Left lung (tissue), 10 donors: ENCODE data around the gene ERI3. TPM values are rescaled to one million over a fixed set of nuclear protein-coding genes. Genes with fewer than 3 reads are reported as not detected.

Experiments
- ATAC-seq: fragments of 200-7000 bp; cut with Tn5 transposase; one replicate; pipeline ENCODE4 v1.9.1; 2020; ENCODE audit warnings: moderate library complexity
- DNase-seq, 4 donors: peaks; one replicate each; pipeline ENCODE4 v3.0.0-alpha.2; 2013 to 2020
- H3K27ac ChIP-seq, 2 donors: fragments of 200-600 bp; sonication (generic) in 1 of 2; one replicate each; pipeline versions ENCODE4 v1.5.0 to v1.8.0; 2020 to 2021
- H3K27me3 ChIP-seq, 2 donors: fragments of 200-600 bp; sonication (generic) in 1 of 2; one replicate each; pipeline versions ENCODE4 v1.5.0 to v1.8.0; 2020 to 2021
- H3K36me3 ChIP-seq, 2 donors: fragments of 200-600 bp; sonication (generic) in 1 of 2; one replicate each; pipeline versions ENCODE4 v1.5.0 to v1.8.0; 2020 to 2021
- H3K4me1 ChIP-seq, 2 donors: fragments of 200-600 bp; one replicate each; pipeline ENCODE4 v1.8.0; 2021
- H3K4me3 ChIP-seq, 2 donors: fragments of 200-600 bp; sonication (generic) in 1 of 2; one replicate each; pipeline versions ENCODE4 v1.5.0 to v1.8.0; 2020 to 2021; ENCODE audit warnings: mild to moderate bottlenecking in 1 of 2
- H3K9me3 ChIP-seq, 2 donors: fragments of 200-600 bp; sonication (generic) in 1 of 2; one replicate each; pipeline versions ENCODE4 v1.5.0 to v1.8.0; 2020 to 2021
- intact Hi-C, 2 donors: fragments of 100-400 bp; cut with DNase I; formaldehyde crosslinking; loops; one replicate each; pipeline versions ENCODE4 v1.11.2 to v1.14.2; 2022
- polyA plus RNA-seq, 6 donors: library from polyadenylated mRNA; unstranded; fragments of 120-200 nt; gene quantifications; one replicate each; pipeline ENCODE4 v1.2.1, GENCODE V29; 2013; ENCODE audit not compliant: insufficient read length in 6 of 6
- total RNA-seq, 2 donors: library from RNA; stranded (reverse); fragmentation: NEBNext Ultra II Directional; extraction: Animal tissue kit (Norgen Biotek cat#: 25700); gene quantifications; one replicate each; pipeline ENCODE4 v1.2.1, GENCODE V29; 2021
- TF ChIP-seq, protein P1 (sequence below), 2 donors: fragments of 200-600 bp; sonication (generic) in 1 of 2; IDR thresholded peaks; one replicate each; pipeline versions ENCODE4 v1.5.0 to v1.8.0; 2021; ENCODE audit warnings: antibody characterized with exemption in 2 of 2
- donor health status: DM: no; HTN: yes; CAD: no.
- donor health status: DM: no; HTN: no; CAD: no.

ERI3 gene
- total and polyA plus RNA-seq, 8 donors = 44.5 to 70.7 (median 65.3) TPM

DNA sequence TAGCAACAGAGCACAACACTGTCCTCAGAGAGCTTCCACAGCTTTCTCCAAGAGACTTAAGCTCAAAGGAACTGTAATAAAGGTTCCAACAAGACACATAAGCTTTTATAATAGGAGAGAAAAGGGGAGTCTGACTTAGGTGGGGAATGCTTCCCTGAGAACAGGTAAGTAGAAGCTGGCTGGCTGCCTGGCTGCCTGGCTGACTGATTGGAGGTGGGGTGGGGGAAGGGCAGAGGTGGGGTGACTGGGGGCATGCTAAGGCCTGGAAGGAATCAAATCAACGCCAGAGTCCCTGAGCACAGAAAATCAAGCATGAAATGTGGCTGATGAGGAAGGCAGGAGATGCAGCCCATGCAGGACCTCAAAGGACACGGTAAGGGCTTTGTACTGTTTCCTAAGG, 96.0 kb downstream of the ERI3 start:
- intact Hi-C loops = no loop called here
- H3K4me3 ChIP-seq = no peak overlapping the region
- no peaks in the 10 kb centered on the region for H3K9me3 ChIP-seq
- peaks cover 0 to 4% of the 10 kb centered on the region in 2 donors for H3K36me3 ChIP-seq
- ATAC-seq (no peak), DNase-seq (no peak)
- H3K27me3 ChIP-seq = no peaks in the 10 kb centered on the region
- H3K4me1 ChIP-seq = peaks cover 2 to 35% of the 10 kb centered on the region in 2 donors
- no peak overlapping the region for H3K27ac ChIP-seq
- TF ChIP-seq, protein P1, sequence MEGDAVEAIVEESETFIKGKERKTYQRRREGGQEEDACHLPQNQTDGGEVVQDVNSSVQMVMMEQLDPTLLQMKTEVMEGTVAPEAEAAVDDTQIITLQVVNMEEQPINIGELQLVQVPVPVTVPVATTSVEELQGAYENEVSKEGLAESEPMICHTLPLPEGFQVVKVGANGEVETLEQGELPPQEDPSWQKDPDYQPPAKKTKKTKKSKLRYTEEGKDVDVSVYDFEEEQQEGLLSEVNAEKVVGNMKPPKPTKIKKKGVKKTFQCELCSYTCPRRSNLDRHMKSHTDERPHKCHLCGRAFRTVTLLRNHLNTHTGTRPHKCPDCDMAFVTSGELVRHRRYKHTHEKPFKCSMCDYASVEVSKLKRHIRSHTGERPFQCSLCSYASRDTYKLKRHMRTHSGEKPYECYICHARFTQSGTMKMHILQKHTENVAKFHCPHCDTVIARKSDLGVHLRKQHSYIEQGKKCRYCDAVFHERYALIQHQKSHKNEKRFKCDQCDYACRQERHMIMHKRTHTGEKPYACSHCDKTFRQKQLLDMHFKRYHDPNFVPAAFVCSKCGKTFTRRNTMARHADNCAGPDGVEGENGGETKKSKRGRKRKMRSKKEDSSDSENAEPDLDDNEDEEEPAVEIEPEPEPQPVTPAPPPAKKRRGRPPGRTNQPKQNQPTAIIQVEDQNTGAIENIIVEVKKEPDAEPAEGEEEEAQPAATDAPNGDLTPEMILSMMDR (IDR thresholded peaks at IDR 0.05) = no peak

DNA sequence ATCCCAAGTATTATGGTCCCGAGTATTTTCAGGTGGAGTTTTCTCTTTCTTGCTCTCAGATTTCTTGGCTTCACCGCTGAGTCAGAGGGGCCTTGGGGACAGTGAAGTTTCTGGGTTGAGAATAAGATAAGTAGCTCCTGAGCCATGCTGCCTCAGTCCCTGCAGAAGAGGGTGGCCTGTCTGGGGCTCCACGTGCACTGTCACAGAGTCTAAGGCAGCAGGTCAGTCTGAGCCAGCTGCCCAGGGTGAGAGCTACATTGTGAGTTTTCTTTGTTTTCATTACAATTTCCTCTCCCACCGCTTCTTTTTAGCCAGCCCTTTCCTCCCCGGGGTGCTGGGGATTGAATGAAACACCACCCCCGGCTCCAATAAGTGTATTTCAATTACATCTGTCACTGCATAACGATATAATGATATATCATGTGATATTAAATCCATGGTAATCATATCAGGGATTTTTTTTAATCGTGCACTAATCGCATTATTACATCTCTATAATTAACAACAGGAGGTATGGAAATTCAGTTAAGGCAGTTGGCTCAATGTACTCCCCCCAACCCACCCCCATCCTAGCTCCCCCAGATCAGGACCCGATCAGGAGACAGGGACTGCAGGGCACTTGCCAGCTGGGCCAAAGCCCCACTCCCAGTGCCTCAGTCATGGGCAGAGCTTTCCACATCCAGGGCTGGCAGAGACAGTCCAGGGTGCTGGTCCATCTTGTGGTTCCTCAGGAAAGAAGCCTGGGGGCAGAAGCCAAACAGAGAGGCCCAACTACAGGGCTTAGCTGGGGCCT, 98.1 kb downstream of the ERI3 start:
- intact Hi-C loops = no loop called here
- peaks cover 0 to 4% of the 10 kb centered on the region in 2 donors for H3K36me3 ChIP-seq

DNA sequence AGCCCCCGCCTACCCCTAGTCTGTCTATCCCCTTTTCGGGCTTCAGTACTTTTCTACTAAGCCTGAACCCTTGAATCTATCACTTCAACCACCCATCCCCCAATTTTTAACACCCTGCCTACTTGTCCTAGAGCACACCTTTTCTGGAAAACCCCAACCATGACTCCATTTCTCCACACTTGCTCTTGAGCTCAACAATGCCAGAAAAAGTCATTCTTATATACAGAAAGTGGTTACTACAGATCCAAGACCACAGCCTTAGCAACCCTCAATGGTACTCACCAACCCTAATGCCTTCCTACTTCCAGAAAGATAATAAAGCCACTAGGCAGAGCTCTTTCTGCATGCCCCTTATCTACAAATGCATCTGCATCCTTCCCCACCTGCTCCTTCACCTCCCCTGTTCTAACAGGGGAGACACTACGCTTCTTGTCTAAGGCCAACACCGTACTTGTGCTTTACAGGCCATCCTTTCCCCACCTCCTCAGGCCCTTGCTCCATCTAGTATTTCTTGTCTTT, 100.6 kb downstream of the ERI3 start:
- Histone ChIP-seq H3K27ac (no peak overlapping the region), H3K36me3 (peaks cover 0 to 4% of the 10 kb centered on the region in 2 donors), H3K9me3 (no peaks in the 10 kb centered on the region), H3K27me3 (no peaks in the 10 kb centered on the region), H3K4me3 (no peak overlapping the region), H3K4me1 (no peaks in the 10 kb centered on the region)
- TF ChIP-seq, protein P1 (IDR thresholded peaks at IDR 0.05) = no peak
- intact Hi-C loops = no loop called here
- DNase-seq (no peak), ATAC-seq (no peak)

More for the DNA sequence above, 98.1 kb downstream of the ERI3 start:
- H3K27me3 ChIP-seq = no peaks in the 10 kb centered on the region
- TF ChIP-seq, protein P1 (IDR thresholded peaks at IDR 0.05) = no peak
- ATAC-seq (no peak), DNase-seq (no peak)
- H3K4me3 ChIP-seq = no peak overlapping the region
- no peak overlapping the region for H3K27ac ChIP-seq
- no peaks in the 10 kb centered on the region for H3K9me3 ChIP-seq
- H3K4me1 ChIP-seq = peaks cover 2 to 13% of the 10 kb centered on the region in 2 donors

DNA sequence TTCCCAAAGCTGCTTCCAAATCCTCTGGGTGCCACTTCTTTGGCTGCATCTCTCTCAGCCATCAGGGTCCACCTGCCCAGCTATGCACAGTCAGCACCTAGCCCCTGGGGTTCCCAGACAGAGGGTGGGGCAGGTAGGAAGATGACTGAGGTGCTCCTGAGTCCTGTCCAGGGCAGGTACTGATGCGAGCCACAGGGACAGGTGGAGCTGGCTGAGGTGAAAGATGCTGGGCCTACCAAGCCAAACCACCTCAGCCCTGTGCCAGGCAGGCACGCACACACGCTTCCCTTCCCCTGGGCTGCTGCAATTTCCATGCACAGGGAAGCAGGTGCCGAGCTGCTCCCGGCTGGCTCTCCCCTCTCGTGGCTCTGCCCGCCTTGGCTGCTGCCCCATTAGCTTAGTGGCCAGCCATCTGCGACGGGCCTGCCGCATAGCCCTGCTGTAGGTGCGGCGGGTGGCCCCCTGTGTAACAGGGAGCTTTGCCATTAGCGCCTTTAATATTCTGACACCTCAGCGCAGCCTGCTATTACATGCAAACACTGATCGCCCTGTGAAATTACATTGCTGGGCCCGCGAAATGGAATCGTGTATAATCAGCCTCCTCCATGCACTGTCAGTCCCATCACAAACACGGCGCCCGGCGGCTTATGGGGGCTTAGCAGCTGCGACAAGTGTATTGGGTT, 102.9 kb downstream of the ERI3 start:
- H3K4me3 ChIP-seq = no peak overlapping the region
- no peaks in the 10 kb centered on the region for H3K4me1 ChIP-seq
- TF ChIP-seq, protein P1 (IDR thresholded peaks at IDR 0.05) = no peak
- H3K27me3 ChIP-seq = no peaks in the 10 kb centered on the region
- H3K9me3 ChIP-seq = no peaks in the 10 kb centered on the region
- DNase-seq = no peak
- H3K36me3 ChIP-seq = peaks cover 0 to 8% of the 10 kb centered on the region in 2 donors
- intact Hi-C loops = no loop called here
- H3K27ac ChIP-seq = no peak overlapping the region
- ATAC-seq = no peak

DNA sequence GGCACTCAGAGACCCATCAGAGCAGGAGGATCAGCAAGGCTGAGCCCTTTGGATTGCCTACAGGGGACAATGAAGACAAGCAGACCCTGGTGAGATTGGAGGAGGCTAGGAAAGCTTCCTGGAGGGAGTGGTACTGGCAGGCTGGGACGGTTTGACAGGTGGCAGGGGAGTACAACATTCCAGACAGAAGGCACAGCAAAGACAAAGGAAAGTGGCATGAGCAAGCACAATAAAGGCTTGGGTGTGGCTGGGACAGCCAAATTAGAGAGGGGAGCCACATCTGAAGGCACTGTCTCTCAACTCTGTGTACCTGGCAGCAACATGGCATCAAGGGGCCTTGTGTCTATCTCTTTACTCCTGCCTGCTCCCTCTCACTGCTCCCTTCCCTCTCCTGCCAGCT, 103.6 kb downstream of the ERI3 start:
- Histone ChIP-seq H3K27me3 (no peaks in the 10 kb centered on the region), H3K9me3 (no peaks in the 10 kb centered on the region), H3K27ac (no peak overlapping the region), H3K4me1 (no peaks in the 10 kb centered on the region), H3K36me3 (peaks cover 0 to 9% of the 10 kb centered on the region in 2 donors), H3K4me3 (no peak overlapping the region)
- DNase-seq (no peak), ATAC-seq (no peak)
- intact Hi-C loops = no loop called here
- TF ChIP-seq, protein P1 (IDR thresholded peaks at IDR 0.05) = no peak
